GM19043 (cell line): ENCODE results near the gene DBNDD2.

Experiments
- ATAC-seq: cut with Tn5 transposase; IDR thresholded peaks from one replicate; pipeline ENCODE4 v1.9.1; 2021; ENCODE audit warnings: low read depth; ENCODE audit not compliant: unreplicated experiment

DBNDD2 gene

GRCh38 chr20:45445805-45446562 lies 37.9 kb downstream of the DBNDD2 start:
- no peak for ATAC-seq

- ATAC-seq = no peak
Observed at GRCh38 chr20:45448270-45448669, 40.2 kb downstream of the DBNDD2 start.

- no peak for ATAC-seq
Observed at GRCh38 chr20:45449528-45449927, 41.4 kb downstream of the DBNDD2 start.

- ATAC-seq = no peak
Observed at GRCh38 chr20:45450097-45450818, 42.2 kb downstream of the DBNDD2 start.

DNA sequence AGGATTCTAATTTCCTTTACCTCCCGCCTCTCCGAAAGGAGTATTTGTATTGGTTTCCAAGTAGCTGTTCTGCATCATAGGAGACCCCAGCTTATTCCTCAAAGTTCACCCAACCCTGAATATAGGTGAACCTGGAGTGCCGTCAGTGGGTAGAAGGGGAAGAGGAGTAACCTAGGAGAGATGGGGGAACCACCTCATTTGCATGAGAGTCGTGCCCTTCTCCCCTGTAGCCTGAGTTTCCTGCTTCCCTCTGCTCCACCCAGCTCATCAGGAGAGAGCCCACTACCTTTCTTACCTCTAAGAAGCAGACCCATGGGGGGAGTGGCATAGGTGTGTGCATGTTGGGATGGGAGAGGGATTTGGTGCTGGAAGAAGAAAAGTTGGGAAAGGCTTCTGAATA lies 44.1 kb downstream of the DBNDD2 start:
- ATAC-seq = no peak

GRCh38 chr20:45452772-45453691 lies 44.9 kb downstream of the DBNDD2 start:
- no peak for ATAC-seq

- no peak for ATAC-seq
Observed at GRCh38 chr20:45456632-45457031, 48.5 kb downstream of the DBNDD2 start.

GRCh38 chr20:45459606-45460005 lies 51.5 kb downstream of the DBNDD2 start:
- no peak for ATAC-seq
